K562 (cell line): ENCODE results near the gene DLK2. TPM values are rescaled to one million over a fixed set of nuclear protein-coding genes. Genes with fewer than 3 reads are reported as not detected.
A peak's percentile ranks its signal among the peaks of the same experiment; 100 is the strongest.

ENCODE experiments used
- ATAC-seq: fragments of 200-7000 bp; cut with Tn5 transposase; 3 replicates; pipeline ENCODE4 v1.9.1; 2020; ENCODE audit warnings: moderate library complexity
- BruUV-seq: library from RNA; stranded (reverse); fragments of 400-500 nt; replicated peaks from 2 replicates; lab custom pipeline; 2021; lab: Mats Ljungman, UMichigan
- CTCF ChIA-PET: fragments of 300-600 bp; formaldehyde crosslinking; extraction: SDS; loops from one replicate; lab custom pipeline; 2021; ENCODE audit warnings: low intra/inter-chr PET ratio; lab: Yijun Ruan, JAX
- POLR2A ChIA-PET: fragments of 300-600, 350-650 bp; sonication (Branson Sonifier 250); formaldehyde crosslinking; extraction: SDS; loops from one replicate; lab custom pipeline; 2021; ENCODE audit warnings: antibody characterized with exemption, inconsistent platforms; lab: Yijun Ruan, JAX
- DNase-seq, 4 experiments: peaks; one replicate each; pipeline versions ENCODE4 v3.0.0 to v3.0.0-alpha.2; 2011 to 2018; ENCODE audit warnings: low spot score in 3 of 4, mixed read lengths in 3 of 4; ENCODE audit errors: extremely low read depth in 1 of 4
- FAIRE-seq: peaks from 2 replicates; lab custom pipeline; 2011; peaks lifted over from hg19 to GRCh38; lab: Jason Lieb, UNC
- H2AFZ ChIP-seq: 2 replicates; pipeline ENCODE4 v1.6.0; 2011; ENCODE audit warnings: low read depth, low read length, control low read depth, inconsistent platforms
- H3K27ac ChIP-seq: fragments of 200-600 bp; 3 replicates; pipeline ENCODE4 v1.8.0; 2011; ENCODE audit warnings: low read depth, mild to moderate bottlenecking, control low read depth, inconsistent platforms, low read length, moderate library complexity, mixed read lengths; ENCODE audit errors: extremely low read depth
- H3K27me3 ChIP-seq, 2 experiments: fragments of 300-600 bp in 1 of 2; 2 replicates in 1 of 2; 3 replicates in 1 of 2; pipeline versions ENCODE4 v1.6.0 to v1.8.0; 2011; ENCODE audit warnings: inconsistent platforms in 2 of 2, low read length in 2 of 2, mild to moderate bottlenecking in 1 of 2, mixed read lengths in 1 of 2, moderate library complexity in 1 of 2; ENCODE audit not compliant: control insufficient read depth in 2 of 2, insufficient read depth in 2 of 2
- H3K36me3 ChIP-seq: fragments of 300-600 bp; 3 replicates; pipeline ENCODE4 v1.8.0; 2011; ENCODE audit warnings: mild to moderate bottlenecking, low read length, inconsistent platforms; ENCODE audit not compliant: control insufficient read depth, insufficient read depth
- H3K4me1 ChIP-seq, 2 experiments: fragments of 200-600 bp in 1 of 2; replicated peaks in 1 of 2; 2 replicates in 1 of 2; 3 replicates in 1 of 2; pipeline versions ENCODE4 v1.5.1 to v1.8.0; 2011; ENCODE audit warnings: inconsistent platforms in 2 of 2, low read length in 2 of 2, mild to moderate bottlenecking in 1 of 2, mixed read lengths in 1 of 2, moderate library complexity in 1 of 2; ENCODE audit not compliant: control insufficient read depth in 2 of 2, insufficient read depth in 2 of 2
- H3K4me2 ChIP-seq: 2 replicates; pipeline ENCODE4 v1.6.1; 2011; ENCODE audit warnings: low read length, control low read depth, inconsistent platforms, mixed read lengths; ENCODE audit not compliant: insufficient read depth
- H3K4me3 ChIP-seq: fragments of 200-600 bp; sonication (generic), shearing (Covaris generic); 2 replicates; pipeline ENCODE4 v1.5.1; 2016; ENCODE audit warnings: control low read depth, inconsistent platforms
- H3K79me2 ChIP-seq: fragments of 200-600 bp; 3 replicates; pipeline ENCODE4 v1.8.0; 2011; ENCODE audit warnings: low read length, inconsistent platforms; ENCODE audit not compliant: control insufficient read depth, insufficient read depth
- H3K9ac ChIP-seq, 2 experiments: 2 replicates each; pipeline versions ENCODE4 v1.6.0 to v1.6.1; 2011; ENCODE audit warnings: low read depth in 2 of 2, low read length in 2 of 2, control low read depth in 1 of 2, inconsistent platforms in 1 of 2, mild to moderate bottlenecking in 1 of 2, mixed read lengths in 1 of 2; ENCODE audit not compliant: insufficient read depth in 1 of 2
- H3K9me1 ChIP-seq: one replicate; pipeline ENCODE4 v1.6.0; 2011; ENCODE audit warnings: inconsistent platforms, mild to moderate bottlenecking, low read length, moderate library complexity; ENCODE audit not compliant: control insufficient read depth, insufficient read depth
- H3K9me3 ChIP-seq: replicated peaks from 2 replicates; pipeline ENCODE4 v1.5.1; 2011; ENCODE audit warnings: low read depth, low read length, inconsistent platforms; ENCODE audit not compliant: control insufficient read depth, insufficient read depth
- H4K20me1 ChIP-seq: replicated peaks from 2 replicates; pipeline ENCODE4 v1.6.1; 2011; ENCODE audit warnings: low read length, inconsistent platforms, mixed read lengths; ENCODE audit not compliant: control insufficient read depth, insufficient read depth
- POLR2G ChIP-seq: fragments of 200-400 bp; formaldehyde crosslinking; IDR thresholded peaks from 2 replicates; pipeline ENCODE4 v1.6.1; 2017; ENCODE audit warnings: low read depth, mild to moderate bottlenecking, antibody characterized with exemption, low read length, moderate library complexity
- TFE3 ChIP-seq: fragments of 450-650 bp; formaldehyde crosslinking; IDR thresholded peaks from 2 replicates; pipeline ENCODE4 v1.4.0; 2020; ENCODE audit warnings: mild to moderate bottlenecking, mixed read lengths
- VEZF1 ChIP-seq: fragments of 200-800 bp; sonication (Bioruptor generic); IDR thresholded peaks from 2 replicates; pipeline ENCODE4 v1.6.1; 2017; ENCODE audit warnings: missing genetic modification characterization, missing compliant biosample characterization
- WGBS: fragments of 100-300 bp; shearing (Covaris generic); methylation state at CpG from one replicate; pipeline ENCODE4 v1.1.6; 2016; ENCODE audit warnings: low coverage, mixed read lengths; ENCODE audit not compliant: insufficient coverage; ENCODE audit errors: missing lambda C conversion rate; 5-methylcytosine and 5-hydroxymethylcytosine counted together
- in situ Hi-C: fragments of 300-500 bp; cut with MboI; formaldehyde crosslinking; loops from 4 replicates; pipeline ENCODE4 v1.15.0; 2018; ENCODE audit warnings: inconsistent platforms, mixed read lengths
- intact Hi-C: fragments of 100-400 bp; cut with micrococcal nuclease; formaldehyde crosslinking; loops from 2 replicates; pipeline ENCODE4 v1.14.2; 2022
- polyA plus RNA-seq, 8 experiments: library from polyadenylated mRNA; depleted of rRNA in 4 of 8; stranded (reverse) in 5 of 8; unstranded in 3 of 8; fragments of >200 nt; fragmentation: Nextera tagmentation in 2 of 8; fragmentation: Illumina TruSeq in 1 of 8; extraction: Ambion mirVana in 2 of 8; extraction: Trizol in 1 of 8; gene quantifications; 2 replicates each; pipeline versions ENCODE4 v1.2.1 to v1.2.3, GENCODE V29; 2011 to 2014; ENCODE audit warnings: inconsistent platforms in 1 of 8, missing spikeins in 1 of 8
- total RNA-seq, 7 experiments: library from RNA; depleted of rRNA in 6 of 7; stranded (reverse); fragments of >200 nt in 6 of 7; fragmentation: Illumina TruSeq in 2 of 7; extraction: Trizol in 2 of 7; gene quantifications; 2 replicates each; pipeline versions ENCODE4 v1.2.1 to v1.2.3, GENCODE V29; 2011 to 2021; ENCODE audit warnings: low replicate concordance in 1 of 7

DLK2 gene
- total and polyA plus RNA-seq, 9 of the 15 experiments (the other 6 are each of a cell fraction or from before 2014, with no cell fraction given) = 0.11 to 0.53 (median 0.29) TPM; not detected in 3

- intact Hi-C loops (no loop called here), in situ Hi-C loops (no loop called here)
- peaks cover 28% of the 10 kb centered on the region; the same call in 1 of the 3 replicates for H3K36me3 ChIP-seq
- H3K9ac ChIP-seq = no peak overlapping the region; a peak in 1 of 4 replicates
- BruUV-seq = no TSS peak
- H3K4me1 ChIP-seq = peaks cover 0 to 16% of the 10 kb centered on the region in 2 experiments; a peak in 4 of 5 replicates
- no peaks in the 10 kb centered on the region for H3K79me2 ChIP-seq
- H3K27ac ChIP-seq = no peak overlapping the region
- TF ChIP-seq TFE3 (no peak), VEZF1 (CRISPR knock-in tag) (no peak), POLR2G (peak; percentile 43; the same call in 1 of the 2 replicates)
- no peaks in the 10 kb centered on the region for H3K9me1 ChIP-seq
- no peaks in the 10 kb centered on the region for H3K9me3 ChIP-seq
- H2AFZ ChIP-seq = no peak overlapping the region
- H3K4me2 ChIP-seq = no peak overlapping the region
- CTCF ChIA-PET = no interaction called here
- no peak overlapping the region for H3K4me3 ChIP-seq
- DNase-seq (no peak), ATAC-seq (no peak), FAIRE-seq (no peak)
- no peaks in the 10 kb centered on the region; a peak in 1 of 5 replicates for H3K27me3 ChIP-seq
- POLR2A ChIA-PET = interaction anchor here (0.6 to 1.3 kb wide), 4 partner anchors 10 to 59 kb away, joined by 3 to 4 read pairs (median 4); no protein-coding TSS in a partner anchor
- H4K20me1 ChIP-seq = no peaks in the 10 kb centered on the region
- WGBS = 87% methylated on average over 13 of the region's 13 CpGs
Measured at GRCh38 chr6:43450699-43451131, 4.6 kb downstream of the DLK2 start.
